ENCODE measurements around the gene FTH1.

The FTH1 gene

GRCh38 chr11:61940466-61940865, 27.0 kb downstream of the FTH1 start:
- CTCF ChIA-PET, result interaction anchor here (1.4 kb wide), 1 partner anchor 41 kb away, joined by 7 read pairs; no protein-coding TSS in a partner anchor
- TF ChIP-seq CTCF (conservative IDR thresholded peaks at IDR 0.05; ENCODE audit: low read depth), result no peak
- no peak overlapping the region for H3K27ac ChIP-seq
- POLR2A ChIA-PET (ENCODE audit: low non-redundant PET), result no interaction called here
- no peak for DNase-seq (ENCODE audit: low spot score)

GRCh38 chr11:61935861-61936260, 31.6 kb downstream of the FTH1 start:
- DNase-seq (ENCODE audit: low spot score), result no peak
- no peak overlapping the region for H3K27ac ChIP-seq
- ChIA-PET CTCF (interaction anchor here (1.2 to 3.3 kb wide), 2 partner anchors 12 to 37 kb away, joined by 7 to 9 read pairs; no protein-coding TSS in a partner anchor), POLR2A (ENCODE audit: low non-redundant PET) (no interaction called here)
- no peak for TF ChIP-seq CTCF (conservative IDR thresholded peaks at IDR 0.05; ENCODE audit: low read depth)

DNA sequence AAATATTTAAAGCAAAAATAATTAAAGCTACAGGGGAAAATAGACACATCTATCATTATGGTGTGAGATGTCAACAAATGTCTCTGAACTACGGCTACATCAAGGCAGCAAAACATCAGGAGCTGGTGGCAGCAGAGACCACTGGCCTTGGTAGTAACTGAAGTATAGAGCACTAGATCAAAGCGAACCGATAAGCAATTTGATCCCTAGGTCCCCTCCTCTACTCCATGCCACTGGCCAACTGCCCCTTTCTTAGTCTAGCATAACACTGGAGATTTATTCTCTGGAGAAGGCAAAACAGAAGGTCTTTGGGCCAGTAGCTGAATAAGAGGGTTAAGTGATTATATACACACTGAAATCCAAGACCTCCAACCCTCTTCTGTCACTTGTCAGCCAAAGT, 36.5 kb downstream of the FTH1 start:
- no peak overlapping the region for H3K27ac ChIP-seq
- no peak for DNase-seq (ENCODE audit: low spot score)
- no peak for TF ChIP-seq CTCF (conservative IDR thresholded peaks at IDR 0.05; ENCODE audit: low read depth)
- ChIA-PET CTCF (interaction anchor here (0.6 to 1.6 kb wide), 3 partner anchors 17 to 530 kb away, joined by 3 to 5 read pairs (median 4); no protein-coding TSS in a partner anchor), POLR2A (ENCODE audit: low non-redundant PET) (no interaction called here)

- DNase-seq (ENCODE audit: low spot score), result no peak
- H3K27ac ChIP-seq, result no peak overlapping the region
- ChIA-PET POLR2A (ENCODE audit: low non-redundant PET) (no interaction called here), CTCF (interaction anchor here (0.6 to 1.1 kb wide), 2 partner anchors 180 to 482 kb away, joined by 3 to 4 read pairs; no protein-coding TSS in a partner anchor)
- TF ChIP-seq CTCF (conservative IDR thresholded peaks at IDR 0.05; ENCODE audit: low read depth), result no peak
These were observed 38.8 kb downstream of the FTH1 start for GRCh38 chr11:61928606-61929005.

GRCh38 chr11:61927501-61927900, 39.9 kb downstream of the FTH1 start:
- ChIA-PET POLR2A (ENCODE audit: low non-redundant PET) (no interaction called here), CTCF (interaction anchor here (1.1 kb wide), 1 partner anchor 181 kb away, joined by 3 read pairs; no protein-coding TSS in a partner anchor)
- no peak for TF ChIP-seq CTCF (conservative IDR thresholded peaks at IDR 0.05; ENCODE audit: low read depth)
- H3K27ac ChIP-seq, result no peak overlapping the region
- DNase-seq (ENCODE audit: low spot score), result no peak

DNA sequence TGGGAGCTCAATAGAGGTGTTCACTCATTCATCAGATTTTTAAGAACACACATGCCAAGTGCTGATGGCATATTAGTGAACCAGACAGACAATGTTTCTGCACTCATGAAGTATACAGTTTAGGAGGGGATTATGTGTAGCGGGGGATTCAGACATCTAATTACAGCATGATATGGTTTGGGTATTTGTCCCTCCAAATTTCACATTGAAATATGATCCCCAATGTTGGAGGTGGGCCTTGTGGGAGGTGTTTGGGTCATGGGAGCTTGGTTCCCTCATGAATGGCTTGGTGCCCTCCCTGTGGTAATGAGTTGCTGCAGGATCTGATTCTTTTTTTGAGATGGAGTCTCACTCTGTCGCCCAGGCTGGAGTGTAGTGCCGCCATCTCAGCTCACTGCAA, 41.2 kb downstream of the FTH1 start:
- no peak for TF ChIP-seq CTCF (conservative IDR thresholded peaks at IDR 0.05; ENCODE audit: low read depth)
- ChIA-PET CTCF (no interaction called here), POLR2A (ENCODE audit: low non-redundant PET) (no interaction called here)
- DNase-seq (ENCODE audit: low spot score), result no peak
- no peak overlapping the region for H3K27ac ChIP-seq

All from RWPE1 (cell line).